GM18909 (cell line): Measurements from ENCODE around the gene RMND1.

Experiments used
- ATAC-seq: cut with Tn5 transposase; IDR thresholded peaks from one replicate; pipeline ENCODE4 v1.9.1; 2021; ENCODE audit warnings: mild to moderate bottlenecking; ENCODE audit not compliant: unreplicated experiment, poor library complexity

RMND1 gene

DNA sequence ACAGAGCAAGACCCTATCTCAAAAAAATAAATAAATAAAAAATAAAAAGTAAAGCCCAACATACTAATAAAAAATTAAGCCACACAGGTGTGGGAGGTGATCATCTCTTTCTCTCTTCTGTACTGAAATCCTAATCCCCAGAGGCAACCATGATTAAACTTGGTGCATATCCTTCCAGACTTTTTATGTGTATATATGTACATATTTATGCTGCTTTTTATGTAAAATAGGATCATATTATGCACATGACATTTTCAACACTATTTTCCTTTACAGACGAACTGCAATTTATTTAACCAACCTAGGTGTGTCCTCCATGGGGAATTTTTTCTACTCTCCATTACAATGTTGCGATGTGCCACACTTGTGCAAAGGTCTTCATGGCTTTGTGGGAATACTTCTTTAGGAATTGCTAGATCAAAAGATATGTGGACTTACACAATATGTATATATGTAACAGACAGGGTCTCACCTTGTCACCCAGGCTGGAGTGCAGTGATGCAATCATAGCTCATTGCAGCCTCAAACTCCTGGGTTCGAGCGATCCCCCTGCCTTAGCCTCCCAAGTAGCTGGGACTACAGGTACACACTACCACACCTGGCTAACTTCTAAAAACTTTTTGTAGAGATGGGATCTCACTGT, 23.7 kb downstream of the RMND1 start:
- ATAC-seq, result no peak

GRCh38 chr6:151425561-151425960, 26.4 kb downstream of the RMND1 start:
- no peak for ATAC-seq

- no peak for ATAC-seq
These were observed 28.9 kb downstream of the RMND1 start for GRCh38 chr6:151422981-151423380.

- no peak for ATAC-seq
These were observed 34.4 kb downstream of the RMND1 start for GRCh38 chr6:151417477-151417876.

- ATAC-seq, result no peak
These were observed 37.2 kb downstream of the RMND1 start for GRCh38 chr6:151414641-151415260.

DNA sequence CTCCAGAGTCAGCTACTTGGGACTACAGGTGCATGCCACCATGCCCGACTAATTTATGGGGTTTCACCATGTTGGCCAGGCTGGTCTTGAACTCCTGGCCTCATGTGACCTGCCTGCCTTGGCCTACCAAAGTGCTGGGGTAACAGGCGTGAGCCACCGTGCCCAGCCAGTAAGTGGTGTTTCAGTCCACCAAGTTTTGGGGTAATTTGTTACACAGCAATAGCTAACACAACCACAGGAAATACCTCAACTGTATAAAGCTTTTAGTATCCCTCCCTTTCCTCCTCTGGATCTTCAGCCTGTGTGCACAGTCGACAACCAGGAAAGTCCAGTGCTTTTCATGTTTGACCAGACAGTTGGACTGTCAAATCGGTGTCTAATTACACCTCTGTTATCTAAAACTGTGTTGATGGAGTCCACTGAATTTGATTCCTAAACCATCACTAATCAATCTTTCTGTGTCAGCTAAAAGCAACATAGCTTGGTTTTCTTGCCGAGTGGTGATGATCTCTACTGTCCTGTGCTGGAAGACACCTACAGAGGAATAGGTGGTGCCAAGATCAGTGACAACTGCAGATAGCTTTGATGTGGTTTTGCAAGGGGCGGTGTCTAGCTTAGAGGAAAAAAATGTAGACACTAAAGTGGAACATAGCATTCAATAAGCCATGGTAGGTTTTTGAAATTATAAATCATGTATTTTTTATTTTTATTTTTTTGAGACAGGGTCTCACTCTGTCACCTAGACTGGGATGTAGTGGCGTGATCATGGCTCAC, 38.4 kb downstream of the RMND1 start:
- no peak for ATAC-seq

- ATAC-seq, result no peak
These were observed 39.0 kb downstream of the RMND1 start for GRCh38 chr6:151412909-151413308.

DNA sequence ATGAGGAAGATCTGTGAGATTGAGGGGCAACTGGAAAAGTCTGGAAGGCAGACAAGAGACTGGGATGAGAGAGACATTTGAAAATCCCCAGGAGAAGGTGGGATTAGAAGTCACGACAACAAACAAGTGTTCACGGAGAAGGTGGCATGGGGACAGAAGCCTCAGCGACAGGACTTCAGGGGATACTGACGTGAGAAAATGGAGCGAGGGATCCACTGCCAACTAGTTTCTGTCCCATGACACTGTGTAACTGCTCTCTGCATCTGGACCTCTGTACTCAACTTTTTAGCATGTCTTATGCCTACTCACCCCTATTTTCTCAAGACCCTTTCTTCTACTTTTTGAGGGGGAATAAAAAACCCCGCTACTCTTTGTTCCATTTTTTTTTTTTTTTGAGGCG, 42.2 kb downstream of the RMND1 start:
- ATAC-seq, result no peak

DNA sequence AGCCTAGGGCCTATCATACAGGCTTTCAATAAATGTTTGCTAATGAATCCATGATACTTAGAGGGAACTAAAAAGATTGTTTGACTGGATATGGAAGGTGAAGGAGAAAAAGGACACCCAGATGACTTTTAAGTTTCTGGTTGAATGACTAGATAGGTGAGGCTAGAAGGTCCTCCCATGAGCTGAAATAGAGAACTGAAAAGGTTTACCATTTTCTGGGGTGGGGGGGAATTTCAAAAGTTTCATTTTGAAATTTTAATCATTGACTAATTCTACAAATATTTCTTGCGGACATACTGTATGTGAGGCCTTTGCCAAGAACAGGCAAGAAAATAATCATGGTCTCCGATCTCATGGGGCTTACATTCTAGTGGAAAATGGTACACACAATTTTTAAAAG, 42.7 kb downstream of the RMND1 start:
- ATAC-seq, result peak; percentile 80

GRCh38 chr6:151408858-151409257, 43.1 kb downstream of the RMND1 start:
- ATAC-seq, result no peak

GRCh38 chr6:151403919-151404308, 48.0 kb downstream of the RMND1 start:
- no peak for ATAC-seq

DNA sequence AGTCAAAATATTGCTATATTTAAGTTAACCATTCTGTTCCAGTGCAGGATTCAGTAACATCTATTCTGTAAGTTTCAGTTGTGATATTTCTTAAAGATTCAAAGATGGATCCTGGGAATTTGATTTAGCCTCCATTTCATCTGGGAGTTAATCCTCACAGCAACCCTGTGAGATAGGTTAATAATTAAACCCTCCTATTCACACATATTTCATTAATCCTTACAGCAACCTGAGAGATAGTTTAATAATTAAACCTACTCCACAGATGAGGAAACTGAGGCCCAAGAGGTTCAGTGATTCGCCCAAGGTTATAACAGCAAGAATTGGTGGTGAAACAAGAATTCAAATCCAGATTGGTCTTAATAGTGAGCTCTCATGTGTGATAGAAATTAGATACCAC, 49.7 kb downstream of the RMND1 start:
- ATAC-seq, result no peak

GRCh38 chr6:151400473-151400872, 51.5 kb downstream of the RMND1 start:
- no peak for ATAC-seq

DNA sequence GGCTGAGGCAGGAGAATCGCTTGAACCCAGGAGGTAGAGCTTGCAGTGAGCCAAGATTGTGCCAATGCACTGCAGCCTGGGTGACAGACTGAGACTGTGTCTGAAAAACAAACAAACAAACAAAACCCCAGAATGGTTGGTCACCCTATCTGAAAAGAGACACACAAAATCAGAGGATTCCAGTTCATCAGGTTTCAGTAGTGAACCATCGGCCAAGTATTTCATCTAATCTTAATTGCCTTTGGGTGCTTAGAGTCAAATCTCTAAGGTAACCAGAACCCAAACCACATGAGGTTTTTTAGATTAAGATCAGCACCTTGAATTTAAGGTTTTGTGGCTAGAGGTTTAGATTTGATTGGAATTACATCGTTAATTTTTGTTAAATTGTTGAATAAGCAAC, 52.2 kb downstream of the RMND1 start:
- no peak for ATAC-seq

GRCh38 chr6:151393410-151393809, 58.5 kb downstream of the RMND1 start:
- ATAC-seq, result no peak

DNA sequence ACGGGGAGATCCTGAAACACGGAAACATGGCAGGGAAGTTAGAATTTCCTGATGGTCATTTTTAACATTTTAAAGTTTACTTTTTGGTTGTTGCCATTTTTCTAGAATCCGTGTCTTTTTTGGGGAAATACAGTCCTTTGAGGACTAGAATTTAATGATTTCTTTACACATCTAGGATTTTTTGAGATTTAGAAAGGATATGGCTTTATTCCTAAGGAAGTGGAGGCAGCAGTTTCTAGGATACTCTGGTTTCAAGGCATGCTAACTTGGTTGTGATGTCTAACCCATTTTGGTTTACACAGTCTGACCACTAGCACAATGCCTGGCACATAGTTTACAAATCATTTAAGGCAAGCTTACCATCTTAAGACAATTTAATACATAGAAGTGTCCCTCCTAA, 59.5 kb downstream of the RMND1 start:
- no peak for ATAC-seq

DNA sequence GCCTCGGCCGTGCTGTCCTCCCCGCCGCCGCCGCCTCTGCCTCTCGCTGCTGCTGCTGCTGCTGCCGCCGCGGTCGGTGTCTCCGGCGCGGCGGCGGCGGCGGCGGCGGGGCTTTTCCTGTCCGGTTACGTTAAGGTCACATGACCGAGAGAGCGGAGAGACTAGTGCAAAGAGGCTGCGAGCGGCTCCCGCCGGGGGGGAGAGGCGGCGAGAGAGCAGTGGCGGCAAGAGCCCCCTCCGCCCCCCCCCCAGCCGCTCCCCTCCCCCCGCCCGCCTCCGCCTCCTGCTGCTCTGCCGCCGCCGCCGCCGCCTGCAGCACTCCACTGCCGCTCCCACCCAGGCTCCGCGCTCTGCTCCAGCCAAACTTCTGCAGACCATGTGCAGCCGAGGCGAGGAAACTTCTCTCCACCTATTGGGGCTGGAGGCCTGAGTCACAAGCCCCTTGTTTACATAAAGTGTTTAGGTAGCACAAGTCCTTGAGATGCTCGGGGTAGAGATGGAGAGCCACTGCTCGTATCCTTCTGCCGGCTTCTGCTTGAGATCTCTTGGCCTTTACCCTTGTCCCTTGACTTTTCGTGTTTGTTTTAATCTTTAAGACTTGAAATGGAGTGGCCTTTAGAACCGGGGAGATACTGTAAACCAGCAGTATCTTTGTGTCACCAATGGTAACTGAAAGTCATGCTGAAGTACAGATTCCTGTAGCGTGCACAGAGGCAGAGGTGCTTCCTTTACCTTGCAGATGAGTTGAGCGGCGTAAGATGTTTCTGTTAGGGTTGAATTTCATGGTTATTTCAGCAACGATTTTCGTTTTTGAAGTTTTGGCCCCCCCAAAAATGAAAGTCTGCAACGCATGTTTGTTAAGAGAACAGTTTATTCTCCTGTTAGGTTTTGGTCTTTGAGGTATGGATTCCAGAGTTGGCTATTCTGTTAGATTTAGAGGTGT, 60.2 kb downstream of the RMND1 start, which contains the start of gene ZBTB2:
ZBTB2 (minus strand) TSS at position 89 of the 943 bp plus-strand sequence. CDS start 17,922 bp downstream, outside the sequence.
- peak; percentile 12 for ATAC-seq

DNA sequence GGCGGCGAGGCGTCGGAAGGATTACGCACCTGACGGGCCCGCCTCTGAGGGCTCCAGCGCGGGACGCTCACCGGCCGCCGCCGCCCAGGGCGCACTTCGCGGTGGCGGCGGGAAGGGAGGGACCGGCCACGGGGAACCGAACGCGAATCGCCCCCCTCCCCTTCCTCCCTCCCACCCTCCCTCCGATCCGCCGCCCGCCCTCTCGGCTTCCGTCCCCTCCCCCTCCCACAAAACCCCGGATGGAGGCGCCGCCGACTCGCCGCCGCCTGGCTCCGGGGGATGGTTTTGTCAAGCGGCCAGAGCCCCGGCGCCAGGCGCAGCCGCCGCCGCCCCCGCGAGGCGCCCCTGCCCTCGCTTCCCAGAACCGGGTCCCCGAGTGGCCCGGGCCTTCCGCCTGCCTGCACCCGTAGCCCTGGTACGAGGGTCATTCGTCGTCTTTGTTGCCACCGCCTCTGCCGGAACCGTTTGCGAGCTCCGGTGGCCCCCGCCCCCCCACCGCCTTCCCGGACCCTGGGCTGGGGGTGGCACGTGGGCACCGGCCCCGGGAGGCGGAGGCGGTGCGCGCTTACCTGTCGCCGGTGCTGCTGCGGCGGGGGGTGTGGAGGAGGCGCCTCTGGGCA, 61.0 kb downstream of the RMND1 start:
- peak; percentile 7 for ATAC-seq

DNA sequence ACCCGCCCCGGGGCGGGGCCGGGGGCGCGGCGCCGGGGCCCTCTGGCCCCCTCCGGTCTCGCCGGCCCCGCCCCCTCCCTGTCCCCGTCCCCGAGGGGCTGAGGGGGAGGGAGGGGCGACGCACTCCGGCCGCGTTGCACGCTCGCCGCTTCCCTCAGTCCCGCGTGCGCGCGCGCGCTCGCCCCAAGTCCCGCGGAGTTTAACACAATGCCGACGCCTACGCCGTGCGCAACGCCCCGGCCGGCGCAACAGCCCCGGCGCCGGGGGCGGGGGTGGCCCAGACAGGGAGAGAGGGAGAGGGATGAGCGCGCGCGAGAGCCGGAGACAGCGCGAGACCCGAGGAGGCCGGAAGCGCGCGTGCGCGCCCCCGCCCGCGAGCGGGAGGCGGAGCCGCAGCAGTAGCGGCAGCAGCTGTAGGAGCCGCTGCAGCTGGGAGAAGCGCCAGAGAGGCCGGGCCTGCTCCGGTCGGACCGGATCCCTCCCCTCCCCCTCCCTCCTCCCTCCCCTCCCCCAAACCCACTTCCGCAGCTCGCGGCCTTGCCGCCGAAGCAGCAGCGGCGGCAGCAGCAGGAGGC, 61.6 kb downstream of the RMND1 start:
- ATAC-seq, result peak; percentile 85
